GM18502 (cell line): Measurements from ENCODE around the gene GJA3.

Experiments used
- ATAC-seq: cut with Tn5 transposase; IDR thresholded peaks from one replicate; pipeline ENCODE4 v1.9.1; 2021; ENCODE audit warnings: mild to moderate bottlenecking; ENCODE audit not compliant: unreplicated experiment, poor library complexity

GJA3 gene

GRCh38 chr13:20185366-20186056, 24.7 kb upstream of the GJA3 start:
- ATAC-seq = no peak

GRCh38 chr13:20182231-20182846, 21.5 kb upstream of the GJA3 start:
- ATAC-seq = peak; percentile 92

DNA sequence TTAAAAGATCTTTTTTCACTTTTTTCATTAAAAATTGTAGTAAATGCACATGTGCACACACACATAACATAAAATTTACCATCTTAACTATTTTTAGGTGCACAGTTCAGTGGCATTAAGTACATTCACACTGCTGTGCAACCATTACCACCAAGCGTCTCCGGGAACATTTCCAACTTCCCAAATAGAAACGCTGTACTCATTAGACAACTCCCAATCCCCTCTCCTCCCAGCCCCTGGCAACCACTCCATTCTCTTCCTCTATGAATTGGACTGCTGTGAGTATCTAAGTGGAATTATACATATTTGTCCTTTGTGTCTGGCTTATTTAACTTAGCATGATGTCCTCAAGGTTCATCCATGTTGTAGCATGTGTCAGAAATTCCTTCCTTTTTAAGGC, 20.3 kb upstream of the GJA3 start:
- ATAC-seq = no peak

- no peak for ATAC-seq
Observed at GRCh38 chr13:20178156-20178555, 17.3 kb upstream of the GJA3 start.

GRCh38 chr13:20177049-20177831, 16.4 kb upstream of the GJA3 start:
- ATAC-seq = no peak

GRCh38 chr13:20175907-20176652, 15.2 kb upstream of the GJA3 start:
- ATAC-seq = no peak

DNA sequence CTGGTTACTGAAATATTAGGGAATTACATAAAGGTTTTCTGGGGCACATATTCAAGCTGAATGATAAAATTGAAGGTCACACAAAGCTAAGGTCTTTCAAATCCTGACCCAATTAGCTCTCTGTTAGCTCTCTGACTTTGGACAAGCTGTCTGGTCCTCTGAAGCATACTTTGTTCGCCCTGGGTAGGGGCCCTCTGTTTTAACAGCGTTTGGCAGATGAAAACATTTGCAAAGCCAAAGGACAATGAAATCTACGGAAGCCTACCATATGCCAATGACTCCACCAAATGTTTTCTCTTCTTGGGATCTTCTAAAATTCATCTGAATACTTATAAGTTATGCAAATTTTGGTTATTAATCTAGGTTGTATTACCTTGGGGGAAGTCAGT, 14.5 kb upstream of the GJA3 start:
- ATAC-seq = no peak

DNA sequence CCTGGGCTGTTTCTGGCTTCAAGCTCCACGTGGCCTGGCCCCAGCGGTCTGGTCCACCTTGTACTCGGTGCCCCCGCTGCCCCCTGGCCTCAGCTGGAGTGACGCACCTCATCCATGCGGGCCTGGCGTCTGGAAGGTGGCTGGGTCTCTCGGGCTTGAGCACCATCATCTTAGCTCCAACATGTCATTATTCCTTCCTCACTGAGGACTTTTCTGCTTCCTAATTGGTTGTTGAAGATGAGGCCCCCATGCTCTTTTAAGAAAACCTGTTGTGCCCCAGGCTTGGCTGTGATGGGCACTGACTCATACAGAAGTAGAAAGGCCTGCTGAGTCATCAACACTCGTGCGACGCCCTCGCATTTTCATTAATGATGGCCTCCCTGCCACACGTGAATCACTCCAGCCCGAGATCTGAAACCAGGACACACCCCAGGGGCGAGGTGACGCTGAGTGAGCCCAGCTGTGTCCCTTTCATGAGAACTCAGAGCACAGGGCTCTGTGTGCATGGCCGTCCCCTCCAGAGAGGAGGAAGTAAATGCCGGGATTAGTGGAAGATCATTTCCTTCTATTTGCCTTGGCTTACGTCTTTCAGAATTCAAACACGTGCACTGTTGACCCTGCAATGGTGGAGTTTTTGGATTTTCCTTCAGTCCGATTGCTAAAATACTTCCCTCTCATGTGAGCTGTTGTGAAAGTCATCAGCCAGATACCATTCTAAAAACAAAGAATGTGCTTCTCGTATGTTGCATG, 14.0 kb upstream of the GJA3 start:
- ATAC-seq = peak; percentile 90

- no peak for ATAC-seq
Observed at GRCh38 chr13:20173116-20173746, 12.4 kb upstream of the GJA3 start.

- no peak for ATAC-seq
Observed at GRCh38 chr13:20171364-20171763, 10.5 kb upstream of the GJA3 start.

GRCh38 chr13:20170921-20171320, 10.1 kb upstream of the GJA3 start:
- ATAC-seq = no peak

GRCh38 chr13:20168396-20168795, 7.5 kb upstream of the GJA3 start:
- ATAC-seq = no peak

DNA sequence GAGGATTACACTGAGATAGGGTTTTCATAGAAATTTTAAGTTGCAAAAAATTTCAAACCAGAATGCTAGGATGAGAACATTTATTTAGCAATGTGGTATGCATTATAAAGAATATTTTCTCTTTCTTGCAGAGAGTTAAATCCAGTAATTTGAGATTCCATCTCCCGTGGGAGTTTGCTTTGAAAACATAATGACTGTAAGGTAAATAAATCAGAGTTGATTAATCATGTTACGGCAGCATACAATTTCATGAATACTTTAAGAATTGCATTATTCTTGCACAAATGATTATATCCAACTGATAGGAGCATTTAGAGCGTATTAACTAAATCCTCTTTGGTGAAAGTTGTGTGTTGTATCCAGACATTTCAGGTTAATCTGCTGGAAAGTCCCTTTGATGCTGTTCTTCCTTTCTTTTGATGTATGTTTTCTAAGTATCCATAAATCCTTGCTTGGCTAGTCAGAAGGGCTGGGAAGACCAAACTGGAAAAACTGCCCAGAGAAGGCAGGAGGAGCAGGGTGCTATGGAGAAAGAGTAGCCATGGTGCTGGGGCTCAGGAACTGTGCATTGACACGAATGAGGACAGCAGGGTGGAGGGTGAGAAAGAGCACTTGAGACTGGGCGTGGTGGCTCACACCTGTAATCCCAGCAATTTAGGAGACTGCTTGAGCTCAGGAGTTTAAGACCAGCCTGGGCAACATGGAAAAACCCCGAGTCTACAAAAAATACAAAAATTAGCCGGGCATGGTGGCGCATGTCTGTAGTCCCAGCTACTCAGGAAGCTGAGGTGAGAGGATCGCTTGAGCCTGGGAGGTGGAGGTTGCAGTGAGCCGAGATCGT, 4.8 kb upstream of the GJA3 start:
- no peak for ATAC-seq

GRCh38 chr13:20161951-20162300, 1.1 kb upstream of the GJA3 start:
- no peak for ATAC-seq

DNA sequence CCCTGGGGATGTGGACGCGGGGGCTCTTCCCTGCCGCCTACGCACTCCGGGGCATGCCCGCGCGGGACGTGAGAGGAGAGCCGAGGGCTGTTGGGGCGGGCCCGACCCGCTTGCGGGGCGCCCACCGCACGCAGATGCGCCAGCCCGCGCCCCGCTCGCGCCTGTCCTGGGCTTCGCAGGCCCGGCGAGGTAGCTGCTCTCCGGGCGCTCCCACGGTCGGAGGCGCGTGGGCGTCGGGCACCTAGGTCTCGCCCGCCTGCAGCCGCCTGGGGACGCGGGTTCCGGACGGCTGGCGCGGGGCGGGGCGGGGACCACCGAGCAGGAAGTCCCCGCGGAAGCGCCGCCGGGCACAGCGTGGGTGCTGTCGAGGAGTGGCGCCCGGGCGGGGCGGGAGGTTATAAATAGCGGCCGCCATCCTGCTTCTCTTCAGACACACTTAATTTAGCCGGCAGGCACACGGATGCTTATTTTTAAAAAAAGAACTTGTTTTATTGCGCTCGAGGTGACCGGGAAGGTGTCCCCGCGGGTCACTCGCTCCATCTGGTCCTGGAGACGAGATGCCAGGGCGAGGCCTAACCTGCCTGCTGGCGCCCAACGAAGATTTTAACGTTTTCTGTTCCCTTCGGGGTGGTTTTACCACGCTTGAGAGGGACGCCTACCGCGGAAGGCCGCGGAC, 561 bp upstream of the GJA3 start:
- ATAC-seq = peak; percentile 53

GRCh38 chr13:20159646-20160305, 1.1 kb downstream of the GJA3 start:
- ATAC-seq = no peak

- ATAC-seq = no peak
Observed at GRCh38 chr13:20157151-20157796, 3.6 kb downstream of the GJA3 start.
